Mammary epithelial cell (primary cell): Measurements from ENCODE around the gene KPTN.

ENCODE experiments used
- EZH2 ChIP-seq: IDR thresholded peaks from 2 replicates; pipeline ENCODE4 v1.6.1; 2012; ENCODE audit warnings: low read length, inconsistent platforms, borderline replicate concordance
- TF ChIP-seq, protein P1 (sequence below), 2 donors: IDR thresholded peaks in 1 of 2; conservative IDR thresholded peaks in 1 of 2; 2 replicates each; pipeline ENCODE4 v1.5.1; 2011 to 2012; ENCODE audit warnings: inconsistent platforms in 2 of 2, low read length in 2 of 2, mild to moderate bottlenecking in 2 of 2, control low read depth in 1 of 2, low read depth in 1 of 2; ENCODE audit not compliant: insufficient read depth in 1 of 2; ENCODE audit errors: extremely low read depth in 1 of 2

DNA sequence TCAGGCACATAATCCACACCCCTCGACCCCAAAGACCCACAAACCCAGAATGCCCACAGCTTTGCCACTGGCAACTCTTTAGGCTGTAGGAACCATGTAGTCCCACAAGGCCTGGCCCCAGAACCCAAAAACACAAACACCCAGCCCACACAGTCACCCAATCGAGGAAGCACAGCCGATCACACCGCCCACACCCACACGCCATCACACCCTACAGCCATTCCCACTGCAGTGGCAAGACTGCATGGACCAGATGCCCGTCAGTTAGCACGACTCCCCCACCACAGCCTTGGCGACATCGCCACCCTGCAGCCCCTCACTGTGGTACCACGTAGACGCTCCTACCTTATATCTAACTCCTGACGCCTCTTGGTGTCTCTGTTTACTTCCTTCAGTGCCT, 40.7 kb downstream of the KPTN start:
- TF ChIP-seq, protein P1, sequence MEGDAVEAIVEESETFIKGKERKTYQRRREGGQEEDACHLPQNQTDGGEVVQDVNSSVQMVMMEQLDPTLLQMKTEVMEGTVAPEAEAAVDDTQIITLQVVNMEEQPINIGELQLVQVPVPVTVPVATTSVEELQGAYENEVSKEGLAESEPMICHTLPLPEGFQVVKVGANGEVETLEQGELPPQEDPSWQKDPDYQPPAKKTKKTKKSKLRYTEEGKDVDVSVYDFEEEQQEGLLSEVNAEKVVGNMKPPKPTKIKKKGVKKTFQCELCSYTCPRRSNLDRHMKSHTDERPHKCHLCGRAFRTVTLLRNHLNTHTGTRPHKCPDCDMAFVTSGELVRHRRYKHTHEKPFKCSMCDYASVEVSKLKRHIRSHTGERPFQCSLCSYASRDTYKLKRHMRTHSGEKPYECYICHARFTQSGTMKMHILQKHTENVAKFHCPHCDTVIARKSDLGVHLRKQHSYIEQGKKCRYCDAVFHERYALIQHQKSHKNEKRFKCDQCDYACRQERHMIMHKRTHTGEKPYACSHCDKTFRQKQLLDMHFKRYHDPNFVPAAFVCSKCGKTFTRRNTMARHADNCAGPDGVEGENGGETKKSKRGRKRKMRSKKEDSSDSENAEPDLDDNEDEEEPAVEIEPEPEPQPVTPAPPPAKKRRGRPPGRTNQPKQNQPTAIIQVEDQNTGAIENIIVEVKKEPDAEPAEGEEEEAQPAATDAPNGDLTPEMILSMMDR (conservative IDR thresholded peaks at IDR 0.05 in 1 of 2, IDR thresholded peaks at IDR 0.05 in 1 of 2; ENCODE audit: extremely low read depth in 1 of 2, insufficient read depth in 1 of 2, low read depth in 1 of 2, low read length in 2 of 2): no peak
- TF ChIP-seq EZH2: no peak
